ENCODE results near the gene THOC6.

THOC6 gene

DNA sequence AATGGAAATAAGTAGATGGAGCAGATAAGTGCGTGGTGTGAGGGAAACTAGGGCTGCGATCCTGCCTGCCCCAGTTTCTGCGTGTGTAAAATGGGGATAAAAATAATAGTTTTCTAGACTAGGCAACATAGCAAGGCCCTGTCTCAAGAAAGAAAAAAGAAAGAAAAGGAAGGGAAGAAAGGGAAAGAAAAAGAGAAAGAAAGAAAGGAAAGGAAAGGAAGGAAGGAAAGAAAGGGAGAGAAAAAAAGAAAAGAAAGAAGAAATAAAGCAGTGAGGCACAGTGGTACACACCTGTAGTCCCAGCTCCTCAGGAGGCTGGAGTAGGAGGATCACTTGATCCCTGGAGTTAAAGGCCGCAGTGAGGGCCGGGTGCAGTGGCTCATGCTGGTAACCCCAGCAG lies 41.4 kb upstream of the THOC6 start:
- Histone ChIP-seq H3K9me3 (ENCODE audit: control insufficient read depth, insufficient read depth, low read depth, low read length) (no peaks in the 10 kb centered on the region), H3K36me3 (ENCODE audit: control insufficient read depth in 2 of 2, insufficient read depth in 1 of 2, low read length in 2 of 2) (peaks cover 3 to 10% of the 10 kb centered on the region in 2 experiments; a peak in 2 of 3 replicates), H3K4me1 (ENCODE audit: control insufficient read depth, insufficient read depth, low read length) (no peaks in the 10 kb centered on the region), H3K4me3 (ENCODE audit: low read depth, low read length) (no peak overlapping the region), H3K27ac (ENCODE audit: extremely low read depth, low read depth, low read length) (no peak overlapping the region)
- CTCF ChIA-PET: interaction anchor here (0.8 to 2.8 kb wide), 6 partner anchors 10 to 61 kb away, joined by 3 to 12 read pairs (median 4); partner anchors contain the start of gene PAQR4
- POLR2A ChIA-PET: interaction anchor here (0.7 to 1.7 kb wide), 6 partner anchors 8 to 552 kb away, joined by 3 to 5 read pairs (median 4); partner anchors contain the start of genes HCFC1R1 and THOC6
- TF ChIP-seq ZNF354C (tag by site-specific recombination; IDR thresholded peaks at IDR 0.05; ENCODE audit: borderline replicate concordance, low read depth) (no peak), KLF1 (tag by site-specific recombination; IDR thresholded peaks at IDR 0.05) (no peak), PRDM1 (tag by site-specific recombination; IDR thresholded peaks at IDR 0.05) (peak; percentile 99), ZNF416 (tag by site-specific recombination; IDR thresholded peaks at IDR 0.05) (no peak), ZNF112 (tag by site-specific recombination; IDR thresholded peaks at IDR 0.05) (no peak), ZNF335 (tag by site-specific recombination; conservative IDR thresholded peaks at IDR 0.05) (0 out of 2 replicates have a peak, but pooled peaks have one; percentile 18), ZNF747 (tag by site-specific recombination; IDR thresholded peaks at IDR 0.05) (no peak), ZNF366 (tag by site-specific recombination; conservative IDR thresholded peaks at IDR 0.05) (peak; percentile 91)

DNA sequence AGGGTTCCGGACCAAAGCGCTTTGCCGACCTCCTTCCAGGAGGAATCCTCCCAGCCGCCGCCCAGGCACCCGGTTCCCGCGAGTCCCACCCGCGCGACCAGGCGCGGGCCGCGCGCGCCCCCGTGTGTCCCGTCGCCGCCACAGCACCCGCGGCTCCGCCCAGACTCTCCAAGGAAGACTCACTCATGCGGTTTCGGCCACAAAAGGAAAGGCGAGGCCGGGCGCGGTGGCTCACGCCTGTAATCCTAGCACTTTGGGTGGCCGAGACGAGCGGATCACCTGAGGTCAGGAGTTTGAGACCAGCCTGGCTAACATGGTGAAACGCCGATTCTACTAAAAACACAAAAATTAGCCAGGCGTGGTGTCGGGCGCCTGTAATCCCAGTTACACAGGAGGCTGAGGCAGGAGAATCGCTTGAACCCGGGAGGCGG lies 40.1 kb upstream of the THOC6 start:
- H3K27ac ChIP-seq (ENCODE audit: extremely low read depth, low read depth, low read length): no peak overlapping the region
- no peaks in the 10 kb centered on the region for H3K9me3 ChIP-seq (ENCODE audit: control insufficient read depth, insufficient read depth, low read depth, low read length)
- ChIA-PET POLR2A (interaction anchor here (1.3 to 1.7 kb wide), 4 partner anchors 8 to 40 kb away, joined by 3 to 5 read pairs (median 4); partner anchors contain the start of genes HCFC1R1, THOC6 and TNFRSF12A), CTCF (interaction anchor here (0.5 to 1.6 kb wide), 8 partner anchors 23 to 568 kb away, joined by 3 to 4 read pairs (median 3); no protein-coding TSS in a partner anchor)
- no peak overlapping the region; the same call in 1 of the 2 replicates for H3K4me3 ChIP-seq (ENCODE audit: low read depth, low read length)
- H3K36me3 ChIP-seq (ENCODE audit: control insufficient read depth in 2 of 2, insufficient read depth in 1 of 2, low read length in 2 of 2): peaks cover 0 to 1% of the 10 kb centered on the region in 2 experiments; a peak in 1 of 3 replicates
- H3K4me1 ChIP-seq (ENCODE audit: control insufficient read depth, insufficient read depth, low read length): no peaks in the 10 kb centered on the region; the same call in 1 of the 2 replicates
- TF ChIP-seq, protein P1, sequence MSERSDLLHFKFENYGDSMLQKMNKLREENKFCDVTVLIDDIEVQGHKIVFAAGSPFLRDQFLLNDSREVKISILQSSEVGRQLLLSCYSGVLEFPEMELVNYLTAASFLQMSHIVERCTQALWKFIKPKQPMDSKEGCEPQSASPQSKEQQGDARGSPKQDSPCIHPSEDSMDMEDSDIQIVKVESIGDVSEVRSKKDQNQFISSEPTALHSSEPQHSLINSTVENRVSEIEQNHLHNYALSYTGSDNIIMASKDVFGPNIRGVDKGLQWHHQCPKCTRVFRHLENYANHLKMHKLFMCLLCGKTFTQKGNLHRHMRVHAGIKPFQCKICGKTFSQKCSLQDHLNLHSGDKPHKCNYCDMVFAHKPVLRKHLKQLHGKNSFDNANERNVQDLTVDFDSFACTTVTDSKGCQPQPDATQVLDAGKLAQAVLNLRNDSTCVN (tag by site-specific recombination; optimal IDR thresholded peaks at IDR 0.05): peak; percentile 83
- TF ChIP-seq KLF10 (tag by site-specific recombination; IDR thresholded peaks at IDR 0.05) (peak; percentile 35; the same call in 1 of the 2 replicates), KLF8 (tag by site-specific recombination; IDR thresholded peaks at IDR 0.05) (peak; percentile 52; the same call in 1 of the 2 replicates), ZNF707 (tag by site-specific recombination; IDR thresholded peaks at IDR 0.05) (no peak), ZFP69B (tag by site-specific recombination; IDR thresholded peaks at IDR 0.05) (0 out of 2 replicates have a peak, but pooled peaks have one; percentile 63), GLIS1 (tag by site-specific recombination; IDR thresholded peaks at IDR 0.05) (0 out of 2 replicates have a peak, but pooled peaks have one; percentile 4), ZNF354C (tag by site-specific recombination; IDR thresholded peaks at IDR 0.05; ENCODE audit: borderline replicate concordance, low read depth) (no peak), ZBTB20 (tag by site-specific recombination; IDR thresholded peaks at IDR 0.05) (peak; percentile 29; the same call in 1 of the 2 replicates), ZNF610 (tag by site-specific recombination; IDR thresholded peaks at IDR 0.05; ENCODE audit: borderline replicate concordance) (peak; percentile 64; the same call in 1 of the 2 replicates), ZNF248 (tag by site-specific recombination; IDR thresholded peaks at IDR 0.05) (no peak), GFI1B (tag by site-specific recombination; IDR thresholded peaks at IDR 0.05) (no peak), ZFHX2 (tag by site-specific recombination; conservative IDR thresholded peaks at IDR 0.05) (peak; percentile 43; the same call in 1 of the 2 replicates)
- TF ChIP-seq, protein P2, sequence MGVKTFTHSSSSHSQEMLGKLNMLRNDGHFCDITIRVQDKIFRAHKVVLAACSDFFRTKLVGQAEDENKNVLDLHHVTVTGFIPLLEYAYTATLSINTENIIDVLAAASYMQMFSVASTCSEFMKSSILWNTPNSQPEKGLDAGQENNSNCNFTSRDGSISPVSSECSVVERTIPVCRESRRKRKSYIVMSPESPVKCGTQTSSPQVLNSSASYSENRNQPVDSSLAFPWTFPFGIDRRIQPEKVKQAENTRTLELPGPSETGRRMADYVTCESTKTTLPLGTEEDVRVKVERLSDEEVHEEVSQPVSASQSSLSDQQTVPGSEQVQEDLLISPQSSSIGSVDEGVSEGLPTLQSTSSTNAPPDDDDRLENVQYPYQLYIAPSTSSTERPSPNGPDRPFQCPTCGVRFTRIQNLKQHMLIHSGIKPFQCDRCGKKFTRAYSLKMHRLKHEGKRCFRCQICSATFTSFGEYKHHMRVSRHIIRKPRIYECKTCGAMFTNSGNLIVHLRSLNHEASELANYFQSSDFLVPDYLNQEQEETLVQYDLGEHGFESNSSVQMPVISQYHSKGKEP (tag by site-specific recombination; IDR thresholded peaks at IDR 0.05): no peak
- TF ChIP-seq, protein P3, sequence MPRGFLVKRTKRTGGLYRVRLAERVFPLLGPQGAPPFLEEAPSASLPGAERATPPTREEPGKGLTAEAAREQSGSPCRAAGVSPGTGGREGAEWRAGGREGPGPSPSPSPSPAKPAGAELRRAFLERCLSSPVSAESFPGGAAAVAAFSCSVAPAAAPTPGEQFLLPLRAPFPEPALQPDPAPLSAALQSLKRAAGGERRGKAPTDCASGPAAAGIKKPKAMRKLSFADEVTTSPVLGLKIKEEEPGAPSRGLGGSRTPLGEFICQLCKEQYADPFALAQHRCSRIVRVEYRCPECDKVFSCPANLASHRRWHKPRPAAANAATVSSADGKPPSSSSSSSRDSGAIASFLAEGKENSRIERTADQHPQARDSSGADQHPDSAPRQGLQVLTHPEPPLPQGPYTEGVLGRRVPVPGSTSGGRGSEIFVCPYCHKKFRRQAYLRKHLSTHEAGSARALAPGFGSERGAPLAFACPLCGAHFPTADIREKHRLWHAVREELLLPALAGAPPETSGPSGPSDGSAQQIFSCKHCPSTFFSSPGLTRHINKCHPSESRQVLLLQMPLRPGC (tag by site-specific recombination; IDR thresholded peaks at IDR 0.05): 0 out of 2 replicates have a peak, but pooled peaks have one; percentile 21
- TF ChIP-seq, protein P4, sequence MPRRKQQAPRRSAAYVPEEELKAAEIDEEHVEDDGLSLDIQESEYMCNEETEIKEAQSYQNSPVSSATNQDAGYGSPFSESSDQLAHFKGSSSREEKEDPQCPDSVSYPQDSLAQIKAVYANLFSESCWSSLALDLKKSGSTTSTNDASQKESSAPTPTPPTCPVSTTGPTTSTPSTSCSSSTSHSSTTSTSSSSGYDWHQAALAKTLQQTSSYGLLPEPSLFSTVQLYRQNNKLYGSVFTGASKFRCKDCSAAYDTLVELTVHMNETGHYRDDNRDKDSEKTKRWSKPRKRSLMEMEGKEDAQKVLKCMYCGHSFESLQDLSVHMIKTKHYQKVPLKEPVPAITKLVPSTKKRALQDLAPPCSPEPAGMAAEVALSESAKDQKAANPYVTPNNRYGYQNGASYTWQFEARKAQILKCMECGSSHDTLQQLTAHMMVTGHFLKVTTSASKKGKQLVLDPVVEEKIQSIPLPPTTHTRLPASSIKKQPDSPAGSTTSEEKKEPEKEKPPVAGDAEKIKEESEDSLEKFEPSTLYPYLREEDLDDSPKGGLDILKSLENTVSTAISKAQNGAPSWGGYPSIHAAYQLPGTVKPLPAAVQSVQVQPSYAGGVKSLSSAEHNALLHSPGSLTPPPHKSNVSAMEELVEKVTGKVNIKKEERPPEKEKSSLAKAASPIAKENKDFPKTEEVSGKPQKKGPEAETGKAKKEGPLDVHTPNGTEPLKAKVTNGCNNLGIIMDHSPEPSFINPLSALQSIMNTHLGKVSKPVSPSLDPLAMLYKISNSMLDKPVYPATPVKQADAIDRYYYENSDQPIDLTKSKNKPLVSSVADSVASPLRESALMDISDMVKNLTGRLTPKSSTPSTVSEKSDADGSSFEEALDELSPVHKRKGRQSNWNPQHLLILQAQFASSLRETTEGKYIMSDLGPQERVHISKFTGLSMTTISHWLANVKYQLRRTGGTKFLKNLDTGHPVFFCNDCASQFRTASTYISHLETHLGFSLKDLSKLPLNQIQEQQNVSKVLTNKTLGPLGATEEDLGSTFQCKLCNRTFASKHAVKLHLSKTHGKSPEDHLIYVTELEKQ (tag by site-specific recombination; IDR thresholded peaks at IDR 0.05; ENCODE audit: borderline replicate concordance): no peak

Data from HEK293 (cell line).